Spleen (tissue), 7 donors: Measurements from ENCODE around the gene LITAF.

Experiments
- CTCF ChIP-seq, 11 experiments: fragments of 200-600 bp in 7 of 11; fragments of 450-650 bp in 4 of 11; sonication (generic) in 4 of 11; IDR thresholded peaks in 8 of 11; conservative IDR thresholded peaks in 3 of 11; 1 replicate in 7 of 11; 2 replicates in 4 of 11; pipeline versions ENCODE4 v1.4.0 to v1.8.0; 2016 to 2021; ENCODE audit warnings: antibody characterized with exemption in 11 of 11, inconsistent platforms in 4 of 11, mild to moderate bottlenecking in 1 of 11
- POLR2A ChIP-seq, 3 donors: fragments of 450-650 bp; IDR thresholded peaks; one replicate each; pipeline ENCODE4 v1.5.1; 2017; ENCODE audit warnings: antibody characterized with exemption in 3 of 3, mild to moderate bottlenecking in 1 of 3
- POLR2AphosphoS5 ChIP-seq, 3 donors: sonication (generic); formaldehyde crosslinking; IDR thresholded peaks; one replicate each; pipeline ENCODE4 v1.5.1; 2017; ENCODE audit warnings: antibody characterized with exemption in 3 of 3
- donor health status: DM: no; HTN: no; CAD: no; lungs with moderate emphysema.
- donor health status: DM: no; HTN: no; CAD: no.
- donor health status: DM: no; HTN: no; CAD: no.

- TF ChIP-seq CTCF (IDR thresholded peaks at IDR 0.05 in 8 of 11, conservative IDR thresholded peaks at IDR 0.05 in 3 of 11), result no peak
- TF ChIP-seq POLR2A (IDR thresholded peaks at IDR 0.05), result no peak
- peak in 1 of 3 donors; percentile 40 for TF ChIP-seq POLR2AphosphoS5 (IDR thresholded peaks at IDR 0.05)
These were observed 2.7 kb downstream of the LITAF start for GRCh38 chr16:11583889-11584565.
